Astrocyte of the spinal cord (primary cell): ENCODE measurements around the gene BHLHA9.
"Not testable (repeated sequence)": the region's sequence is repeated elsewhere in the genome, so short reads cannot be mapped to it uniquely, and the experiment has no call there.

Source experiments
- DNase-seq: peaks from one replicate; pipeline ENCODE4 v3.0.0; 2011; ENCODE audit warnings: low read depth, low spot score
- H3K4me3 ChIP-seq: 2 replicates; pipeline ENCODE4 v1.5.1; 2011; ENCODE audit warnings: low read depth, mild to moderate bottlenecking, low read length, moderate library complexity
- in situ Hi-C: cut with HindIII; loops from 2 replicates; pipeline ENCODE4 v1.10.0; 2017; ENCODE audit warnings: low sequenced_read_pairs
- TF ChIP-seq, protein P1 (sequence below): IDR thresholded peaks from 2 replicates; pipeline ENCODE4 v1.5.1; 2012; ENCODE audit warnings: low read depth, mild to moderate bottlenecking, low read length, inconsistent platforms

The BHLHA9 gene

DNA sequence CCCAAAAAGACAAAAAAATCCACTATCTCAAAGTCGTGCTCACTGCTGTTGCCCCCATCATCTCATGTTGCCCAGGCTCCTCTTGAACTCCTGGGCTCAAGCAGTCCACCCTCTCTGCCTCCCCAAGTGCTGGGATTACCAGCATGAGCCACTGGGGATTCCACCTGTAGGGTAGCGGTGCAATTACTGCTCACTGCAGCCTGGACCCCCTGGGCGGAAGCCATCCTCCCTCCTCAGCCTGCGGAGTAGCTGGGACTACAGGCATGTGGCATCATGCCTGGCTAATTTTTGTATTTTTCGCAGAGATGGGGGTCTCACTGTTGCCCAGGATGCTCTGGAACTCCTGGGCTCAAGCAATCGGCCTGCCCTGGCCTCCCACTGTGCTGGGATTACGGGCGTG is 37.9 kb upstream of the BHLHA9 start:
- TF ChIP-seq, protein P1, sequence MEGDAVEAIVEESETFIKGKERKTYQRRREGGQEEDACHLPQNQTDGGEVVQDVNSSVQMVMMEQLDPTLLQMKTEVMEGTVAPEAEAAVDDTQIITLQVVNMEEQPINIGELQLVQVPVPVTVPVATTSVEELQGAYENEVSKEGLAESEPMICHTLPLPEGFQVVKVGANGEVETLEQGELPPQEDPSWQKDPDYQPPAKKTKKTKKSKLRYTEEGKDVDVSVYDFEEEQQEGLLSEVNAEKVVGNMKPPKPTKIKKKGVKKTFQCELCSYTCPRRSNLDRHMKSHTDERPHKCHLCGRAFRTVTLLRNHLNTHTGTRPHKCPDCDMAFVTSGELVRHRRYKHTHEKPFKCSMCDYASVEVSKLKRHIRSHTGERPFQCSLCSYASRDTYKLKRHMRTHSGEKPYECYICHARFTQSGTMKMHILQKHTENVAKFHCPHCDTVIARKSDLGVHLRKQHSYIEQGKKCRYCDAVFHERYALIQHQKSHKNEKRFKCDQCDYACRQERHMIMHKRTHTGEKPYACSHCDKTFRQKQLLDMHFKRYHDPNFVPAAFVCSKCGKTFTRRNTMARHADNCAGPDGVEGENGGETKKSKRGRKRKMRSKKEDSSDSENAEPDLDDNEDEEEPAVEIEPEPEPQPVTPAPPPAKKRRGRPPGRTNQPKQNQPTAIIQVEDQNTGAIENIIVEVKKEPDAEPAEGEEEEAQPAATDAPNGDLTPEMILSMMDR = no peak
- no peak for DNase-seq
- in situ Hi-C loops = no loop called here
- no peak overlapping the region for H3K4me3 ChIP-seq

DNA sequence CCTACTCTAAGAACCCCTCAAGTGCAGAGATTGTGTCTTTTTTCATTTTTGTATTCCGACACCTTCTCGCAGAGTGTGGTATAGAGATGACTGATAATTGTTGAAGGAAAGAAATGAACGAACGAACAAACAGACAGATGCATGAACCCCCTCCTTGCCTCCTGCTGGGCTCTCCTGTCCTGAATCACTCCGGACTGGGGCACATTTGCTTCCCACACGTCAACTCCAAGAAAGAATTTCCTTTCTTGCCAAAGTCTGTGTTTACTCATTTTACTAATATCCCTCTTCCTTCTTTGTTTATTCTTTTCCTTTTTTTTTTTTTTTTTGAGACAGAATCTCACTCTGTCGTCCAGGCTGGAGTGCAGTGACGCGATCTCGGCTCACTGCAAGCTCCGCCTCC is 37.5 kb upstream of the BHLHA9 start:
- TF ChIP-seq, protein P1 = no peak
- peak; percentile 39 for DNase-seq
- in situ Hi-C loops = no loop called here
- no peak overlapping the region for H3K4me3 ChIP-seq

DNA sequence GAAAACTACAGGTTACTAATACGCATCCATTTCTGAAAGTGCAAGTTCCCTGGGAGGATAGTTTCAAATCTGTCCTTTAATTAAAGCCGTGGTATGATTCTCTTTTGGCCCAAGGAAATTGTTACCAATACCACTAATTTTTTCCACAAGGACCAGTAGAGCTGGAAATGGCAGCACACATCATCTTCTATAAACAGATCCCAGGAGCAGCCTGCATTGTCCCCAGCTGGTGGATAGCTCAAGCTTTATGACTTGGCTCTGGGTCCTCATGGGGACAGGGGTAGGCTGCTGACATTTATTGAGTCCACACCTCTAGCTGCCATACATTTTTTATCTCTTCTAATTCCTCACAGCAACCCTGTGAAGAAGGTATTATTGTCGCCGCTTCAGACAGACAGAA is 35.8 kb upstream of the BHLHA9 start:
- in situ Hi-C loops = no loop called here
- H3K4me3 ChIP-seq = no peak overlapping the region
- no peak for DNase-seq
- TF ChIP-seq, protein P1 = no peak

DNA sequence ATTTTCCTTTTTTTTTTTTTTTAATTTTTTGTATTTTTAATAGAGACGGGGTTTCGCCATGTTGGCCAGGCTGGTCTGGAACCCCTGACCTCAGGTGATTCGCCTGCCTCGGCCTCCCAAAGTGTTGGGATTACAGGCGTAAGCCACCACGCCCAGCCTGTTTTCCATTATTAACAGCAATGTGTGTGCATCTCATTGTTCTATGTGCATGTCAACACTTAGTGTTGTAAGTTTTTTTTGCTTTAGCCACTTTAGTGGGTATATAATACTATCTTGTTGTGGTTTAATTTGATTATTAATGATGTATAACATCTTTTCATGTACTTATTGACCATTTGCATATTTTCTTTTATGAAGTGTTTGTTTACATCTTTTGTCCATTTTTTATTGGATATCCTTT is 32.8 kb upstream of the BHLHA9 start:
- in situ Hi-C loops = no loop called here
- no peak overlapping the region for H3K4me3 ChIP-seq
- TF ChIP-seq, protein P1 = no peak
- no peak for DNase-seq

DNA sequence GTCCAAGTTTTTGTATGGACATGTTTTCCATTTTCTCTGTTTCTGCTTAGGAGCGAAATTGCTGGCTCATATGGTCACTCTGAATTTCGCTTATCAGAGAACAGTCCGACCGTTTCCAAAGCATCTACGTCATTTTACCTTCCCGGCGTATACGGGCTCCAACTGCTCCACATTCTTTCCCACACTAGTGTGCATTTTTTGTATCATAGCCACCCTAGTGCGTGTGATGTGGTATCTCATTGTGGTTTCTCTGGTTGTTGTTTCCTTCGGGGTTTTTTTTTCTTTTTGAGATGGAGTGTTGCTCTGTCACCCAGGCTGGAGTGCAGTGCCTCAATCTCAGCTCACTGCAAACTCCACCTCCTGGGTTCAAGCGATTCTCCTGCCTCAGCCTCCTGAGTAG is 31.0 kb upstream of the BHLHA9 start:
- DNase-seq = no peak
- no peak overlapping the region for H3K4me3 ChIP-seq
- TF ChIP-seq, protein P1 = no peak
- in situ Hi-C loops = no loop called here

DNA sequence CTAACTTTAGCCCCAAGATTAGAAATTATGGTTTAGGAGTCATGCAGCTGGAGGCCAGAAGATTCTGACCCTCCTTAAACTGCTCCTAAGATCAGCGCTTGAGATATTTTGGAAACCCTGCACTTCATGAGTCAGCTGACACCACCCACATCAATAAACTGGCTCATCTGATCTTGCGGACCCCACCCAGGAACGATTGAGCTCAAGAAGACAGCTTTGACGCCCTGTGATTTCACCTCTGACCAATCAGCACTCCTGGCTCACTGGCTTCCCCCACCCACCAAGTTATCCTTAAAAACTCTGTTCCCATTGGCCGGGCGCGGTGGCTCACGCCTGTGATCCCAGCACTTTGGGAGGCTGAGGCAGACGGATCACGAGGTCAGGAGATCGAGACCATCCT is 29.8 kb upstream of the BHLHA9 start:
- DNase-seq, H3K4me3 ChIP-seq, in situ Hi-C loops: not testable (repeated sequence)

DNA sequence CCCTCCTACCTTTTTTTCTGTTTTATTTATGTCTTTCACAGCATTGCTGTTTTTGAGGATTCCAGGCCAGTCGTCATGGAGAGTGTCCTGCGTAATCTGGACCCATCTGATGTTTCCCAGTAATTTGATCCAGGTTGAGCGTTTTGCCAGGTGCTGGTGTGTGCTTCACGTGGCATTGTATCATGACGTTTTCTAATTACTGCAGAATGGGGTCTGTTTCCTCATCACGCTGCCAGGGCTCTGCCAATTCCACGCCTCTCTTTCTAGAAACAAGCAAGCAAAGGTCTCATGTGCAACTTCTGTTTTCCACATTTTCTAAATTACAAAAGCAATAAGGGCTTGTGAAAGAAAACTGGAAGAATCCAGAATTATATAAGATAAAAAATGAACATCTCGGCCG is 28.3 kb upstream of the BHLHA9 start:
- TF ChIP-seq, protein P1 = no peak
- no peak for DNase-seq
- H3K4me3 ChIP-seq = no peak overlapping the region
- in situ Hi-C loops = no loop called here
